ENCODE measurements around the gene FRS2. TPM values are rescaled to one million over a fixed set of nuclear protein-coding genes. Genes with fewer than 3 reads are reported as not detected.

The FRS2 gene
- total RNA-seq, 2 donors from 2014 or later = 13.0 to 13.2 TPM

- H3K36me3 Mint-ChIP-seq (ENCODE audit: insufficient read depth in 2 of 2) = peaks cover 4 to 13% of the 10 kb centered on the region in 2 donors
- no peak for DNase-seq
- no peak for ATAC-seq (replicated peaks in 1 of 2)
- peak overlapping the region; percentile 90 for H3K27ac Mint-ChIP-seq
- H3K27me3 Mint-ChIP-seq (ENCODE audit: low read depth) = no peaks in the 10 kb centered on the region
- peaks cover 17% of the 10 kb centered on the region for H3K4me1 Mint-ChIP-seq (ENCODE audit: low read depth)
- no peak overlapping the region for H3K4me3 Mint-ChIP-seq
- H3K9me3 Mint-ChIP-seq = no peaks in the 10 kb centered on the region
These were observed 99.9 kb downstream of the FRS2 start for GRCh38 chr12:69570000-69570516.

DNA sequence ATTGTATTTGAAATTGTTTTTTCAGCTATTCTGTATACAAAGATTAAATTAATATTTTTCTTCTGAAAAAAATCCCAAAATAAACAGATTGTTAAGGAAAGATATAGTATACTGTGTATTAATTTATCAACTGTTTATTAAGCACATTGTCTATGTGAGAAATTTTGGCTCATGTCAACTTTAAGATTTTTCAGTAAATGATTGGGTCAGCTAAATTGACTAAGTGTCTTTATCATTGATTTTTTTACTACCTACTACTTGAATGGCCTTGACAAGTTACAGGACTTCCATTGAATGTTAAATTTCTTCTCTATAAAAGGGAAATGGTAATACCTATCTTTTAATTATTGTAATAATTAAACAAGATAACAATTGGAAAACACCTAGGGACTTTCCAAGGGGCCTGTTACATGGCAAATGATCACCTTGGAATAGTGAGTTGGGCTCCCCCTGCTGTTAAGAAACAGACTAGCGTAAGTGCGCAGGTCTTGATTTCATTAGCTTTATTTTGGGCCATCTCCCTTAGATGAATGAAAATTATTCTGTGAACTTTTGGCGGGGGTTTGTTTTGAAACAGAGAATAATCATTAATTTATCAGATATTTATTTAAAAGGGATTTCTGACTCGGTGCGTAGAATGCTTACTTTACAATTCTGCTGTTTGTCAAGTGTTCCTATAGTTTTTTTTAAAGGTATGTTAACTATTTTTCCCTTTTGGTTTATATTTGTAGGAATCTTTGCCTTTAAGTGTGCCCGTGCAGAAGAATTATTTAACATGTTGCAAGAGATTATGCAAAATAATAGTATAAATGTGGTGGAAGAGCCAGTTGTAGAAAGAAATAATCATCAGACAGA, 100.6 kb downstream of the FRS2 start:
- Mint-ChIP-seq H3K9me3 (no peaks in the 10 kb centered on the region), H3K4me1 (ENCODE audit: low read depth) (peaks cover 17% of the 10 kb centered on the region), H3K4me3 (no peak overlapping the region), H3K36me3 (ENCODE audit: insufficient read depth in 2 of 2) (peaks cover 4 to 13% of the 10 kb centered on the region in 2 donors), H3K27ac (no peak overlapping the region), H3K27me3 (ENCODE audit: low read depth) (no peaks in the 10 kb centered on the region)
- peak; percentile 44 to 54 for DNase-seq
- peak; percentile 54 to 62 for ATAC-seq (replicated peaks in 1 of 2)

DNA sequence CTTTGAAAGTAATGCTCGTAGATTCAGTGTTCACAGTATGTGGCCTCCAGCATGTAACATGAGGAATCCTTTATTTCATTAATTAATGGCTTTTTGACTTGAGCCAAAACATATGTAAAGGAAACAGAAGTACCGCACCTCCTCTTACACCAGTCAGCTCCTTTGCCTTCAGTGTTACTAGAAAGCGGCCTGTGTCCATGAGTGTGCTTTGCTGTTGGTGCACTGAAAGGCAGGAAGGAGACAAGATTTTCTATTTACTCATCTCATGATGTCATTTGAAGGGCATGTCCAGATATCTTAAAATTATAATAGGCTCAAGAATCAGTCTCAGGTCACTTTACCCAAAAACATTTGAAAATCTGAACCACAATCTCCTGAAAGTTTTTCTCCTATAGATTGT, 105.2 kb downstream of the FRS2 start:
- ATAC-seq (replicated peaks in 1 of 2) (no peak), DNase-seq (no peak)
- no peaks in the 10 kb centered on the region for H3K27me3 Mint-ChIP-seq (ENCODE audit: low read depth)
- no peak overlapping the region for H3K27ac Mint-ChIP-seq
- peaks cover 4 to 13% of the 10 kb centered on the region in 2 donors for H3K36me3 Mint-ChIP-seq (ENCODE audit: insufficient read depth in 2 of 2)
- H3K4me1 Mint-ChIP-seq (ENCODE audit: low read depth) = peaks cover 12% of the 10 kb centered on the region
- H3K4me3 Mint-ChIP-seq = no peak overlapping the region
- no peaks in the 10 kb centered on the region for H3K9me3 Mint-ChIP-seq

DNA sequence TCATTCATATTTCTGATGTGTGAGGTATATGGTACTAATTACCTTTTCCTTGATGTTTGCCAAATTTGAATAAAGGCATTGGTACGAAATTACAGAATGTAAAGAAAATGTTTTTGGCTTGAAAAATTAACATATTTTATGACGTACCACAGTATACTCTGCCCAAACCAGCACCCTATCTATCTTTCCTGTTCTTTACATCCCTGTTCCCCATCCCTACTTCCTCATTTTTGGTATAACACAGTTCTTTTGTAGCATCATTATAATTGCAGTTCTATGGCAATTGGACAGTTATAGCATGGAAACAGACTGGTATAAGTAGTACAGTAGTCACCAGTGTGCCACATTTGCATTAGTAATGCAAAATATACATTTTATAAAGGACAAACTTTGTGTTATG, 108.1 kb downstream of the FRS2 start:
- no peaks in the 10 kb centered on the region for H3K27me3 Mint-ChIP-seq (ENCODE audit: low read depth)
- DNase-seq (no peak), ATAC-seq (replicated peaks in 1 of 2) (no peak)
- no peak overlapping the region for H3K4me3 Mint-ChIP-seq
- H3K9me3 Mint-ChIP-seq = no peaks in the 10 kb centered on the region
- peaks cover 12% of the 10 kb centered on the region for H3K4me1 Mint-ChIP-seq (ENCODE audit: low read depth)
- peaks cover 4 to 13% of the 10 kb centered on the region in 2 donors for H3K36me3 Mint-ChIP-seq (ENCODE audit: insufficient read depth in 2 of 2)
- H3K27ac Mint-ChIP-seq = no peak overlapping the region

DNA sequence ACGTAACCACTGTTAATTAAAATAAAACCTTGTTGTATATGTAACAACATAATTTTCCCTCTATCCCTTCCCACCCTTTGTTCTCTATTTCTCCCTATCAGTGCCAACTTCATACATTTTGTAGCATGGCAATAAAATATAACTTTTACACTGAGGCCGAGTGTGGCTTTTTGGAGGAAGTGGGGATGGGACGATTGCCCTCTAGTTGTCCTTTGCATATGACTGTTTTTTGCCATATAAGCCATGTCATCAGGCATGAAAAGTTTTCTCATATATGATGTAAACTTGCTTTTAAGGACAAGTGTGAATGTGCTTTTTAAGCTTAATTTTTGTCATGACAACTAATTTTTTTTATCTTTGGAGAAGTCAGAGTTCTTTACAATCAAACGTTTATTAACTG, 108.8 kb downstream of the FRS2 start:
- H3K4me3 Mint-ChIP-seq = peak overlapping the region in 1 of 2 donors; percentile 42
- ATAC-seq (replicated peaks in 1 of 2) (no peak), DNase-seq (no peak)
- H3K36me3 Mint-ChIP-seq (ENCODE audit: insufficient read depth in 2 of 2) = peaks cover 3 to 8% of the 10 kb centered on the region in 2 donors
- H3K9me3 Mint-ChIP-seq = no peaks in the 10 kb centered on the region
- H3K27me3 Mint-ChIP-seq (ENCODE audit: low read depth) = no peaks in the 10 kb centered on the region
- peaks cover 12% of the 10 kb centered on the region for H3K4me1 Mint-ChIP-seq (ENCODE audit: low read depth)
- peak overlapping the region; percentile 70 for H3K27ac Mint-ChIP-seq

GRCh38 chr12:69580074-69580473, 109.9 kb downstream of the FRS2 start:
- peak; percentile 34 to 57 for ATAC-seq (replicated peaks in 1 of 2)
- Mint-ChIP-seq H3K4me1 (ENCODE audit: low read depth) (peaks cover 18% of the 10 kb centered on the region), H3K27ac (no peak overlapping the region)

GRCh38 chr12:69583203-69583602, 113.0 kb downstream of the FRS2 start:
- H3K27ac Mint-ChIP-seq = no peak overlapping the region
- H3K36me3 Mint-ChIP-seq (ENCODE audit: insufficient read depth in 2 of 2) = peaks cover 6 to 8% of the 10 kb centered on the region in 2 donors
- no peaks in the 10 kb centered on the region for H3K27me3 Mint-ChIP-seq (ENCODE audit: low read depth)
- no peak for DNase-seq
- peaks cover 30% of the 10 kb centered on the region for H3K4me1 Mint-ChIP-seq (ENCODE audit: low read depth)
- no peak overlapping the region for H3K4me3 Mint-ChIP-seq
- H3K9me3 Mint-ChIP-seq = no peaks in the 10 kb centered on the region
- no peak for ATAC-seq (replicated peaks in 1 of 2)

More at GRCh38 chr12:69580074-69580473, 109.9 kb downstream of the FRS2 start:
- no peaks in the 10 kb centered on the region for H3K27me3 Mint-ChIP-seq (ENCODE audit: low read depth)
- H3K36me3 Mint-ChIP-seq (ENCODE audit: insufficient read depth in 2 of 2) = no peaks in the 10 kb centered on the region
- H3K4me3 Mint-ChIP-seq = no peak overlapping the region
- no peaks in the 10 kb centered on the region for H3K9me3 Mint-ChIP-seq
- no peak for DNase-seq

DNA sequence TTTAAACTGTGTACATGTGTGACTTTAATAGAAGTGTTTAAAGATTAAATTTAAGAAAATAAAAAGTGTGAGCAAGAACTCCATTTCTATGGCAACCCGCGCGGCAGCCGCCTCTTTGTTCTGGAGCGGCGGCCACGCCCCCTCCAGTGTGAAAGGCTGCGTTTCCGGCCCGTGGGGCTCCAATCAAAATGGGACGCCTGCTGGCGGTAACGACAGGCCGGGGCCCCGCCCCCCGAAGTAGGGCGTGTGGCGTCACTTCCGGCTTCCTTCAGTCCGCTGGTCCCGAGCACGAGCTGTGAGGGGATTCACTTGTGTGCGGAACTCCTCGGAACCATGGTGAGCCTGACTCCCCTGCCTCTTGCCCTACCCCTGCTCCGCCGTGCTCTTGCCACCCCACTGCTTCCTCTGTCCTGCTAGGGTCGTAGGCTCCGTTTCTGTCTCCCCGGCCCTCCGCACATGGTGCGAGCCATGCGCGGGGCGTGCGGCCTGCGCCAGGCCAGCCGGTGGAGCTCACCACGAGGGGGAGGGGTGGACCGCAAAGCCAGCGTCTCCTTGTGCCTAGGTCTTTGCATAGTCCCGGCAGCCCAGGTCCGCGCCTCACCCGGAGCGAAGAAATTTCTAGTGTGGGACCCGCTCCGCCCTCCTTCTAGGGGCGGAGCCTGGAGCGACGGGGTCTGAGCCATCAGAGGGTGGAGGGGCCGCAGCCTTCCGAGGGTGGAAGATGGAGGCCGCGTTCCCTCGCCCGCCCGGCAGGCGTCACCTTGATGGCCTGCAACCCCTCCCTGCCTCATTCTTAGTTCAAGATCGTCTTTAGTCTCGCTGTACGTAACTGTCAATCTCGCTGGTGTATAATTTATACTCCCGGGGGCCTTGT, 115.2 kb downstream of the FRS2 start, which contains the start of gene CCT2:
TSS of gene CCT2 (plus strand) at position 271 of the 874 bp plus-strand sequence. CDS start at position 334, 63 bp downstream.
- DNase-seq (peak; percentile 97 to 98), ATAC-seq (replicated peaks in 1 of 2) (peak; percentile 95)
- peaks cover 11 to 23% of the 10 kb centered on the region in 2 donors for H3K36me3 Mint-ChIP-seq (ENCODE audit: insufficient read depth in 2 of 2)
- peak within 1 kb of the TSS; percentile 96 for H3K27ac Mint-ChIP-seq
- peak within 1 kb of the TSS; percentile 96 to 99 for H3K4me3 Mint-ChIP-seq
- no peaks in the 10 kb centered on the region for H3K9me3 Mint-ChIP-seq
- peaks cover 40% of the 10 kb centered on the region for H3K4me1 Mint-ChIP-seq (ENCODE audit: low read depth)
- no peaks in the 10 kb centered on the region for H3K27me3 Mint-ChIP-seq (ENCODE audit: low read depth)

DNA sequence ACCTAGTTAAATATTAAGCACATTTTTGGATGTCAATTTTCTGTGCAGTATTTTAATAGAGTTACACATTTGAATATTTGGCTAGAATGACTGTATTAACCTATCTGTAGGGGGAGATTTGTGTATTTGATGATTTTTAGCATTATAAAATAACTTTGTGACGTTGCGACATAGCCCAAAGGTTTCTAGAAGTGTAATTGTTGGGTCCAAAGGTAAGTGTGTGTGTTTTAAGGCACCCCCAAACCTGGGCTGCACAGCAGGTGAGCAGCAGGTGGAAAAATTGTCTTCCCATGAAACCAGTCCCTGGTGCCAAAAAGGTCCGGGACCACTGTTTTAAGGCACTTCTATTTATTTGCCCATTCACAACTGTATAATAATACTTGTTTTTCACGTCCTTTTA, 118.3 kb downstream of the FRS2 start:
- no peaks in the 10 kb centered on the region for H3K27me3 Mint-ChIP-seq (ENCODE audit: low read depth)
- H3K4me3 Mint-ChIP-seq = no peak overlapping the region
- DNase-seq (no peak), ATAC-seq (replicated peaks in 1 of 2) (no peak)
- H3K9me3 Mint-ChIP-seq = no peaks in the 10 kb centered on the region
- no peak overlapping the region for H3K27ac Mint-ChIP-seq
- peaks cover 58% of the 10 kb centered on the region for H3K4me1 Mint-ChIP-seq (ENCODE audit: low read depth)
- peaks cover 13 to 40% of the 10 kb centered on the region in 2 donors for H3K36me3 Mint-ChIP-seq (ENCODE audit: insufficient read depth in 2 of 2)

DNA sequence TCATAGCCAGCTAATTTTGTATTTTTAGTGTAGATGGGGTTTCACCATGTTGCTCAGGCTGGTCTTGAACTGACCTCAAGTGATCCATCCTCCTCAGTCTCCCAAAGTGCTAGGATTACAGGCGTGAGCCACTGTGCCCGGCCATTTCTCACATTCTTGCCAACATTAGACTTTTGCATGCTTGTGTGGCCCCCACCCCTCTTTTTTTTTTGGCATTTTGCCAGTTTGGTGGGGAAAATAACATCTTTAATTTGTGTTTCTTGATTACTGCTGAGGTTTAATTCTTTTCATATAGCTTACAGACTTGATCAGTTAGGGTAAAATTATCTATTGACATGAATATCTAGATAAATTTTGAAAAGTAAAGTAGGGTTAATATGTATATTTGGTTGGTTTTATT, 118.9 kb downstream of the FRS2 start:
- H3K9me3 Mint-ChIP-seq = no peaks in the 10 kb centered on the region
- peak overlapping the region; percentile 90 for H3K27ac Mint-ChIP-seq
- H3K4me3 Mint-ChIP-seq = no peak overlapping the region
- peaks cover 64% of the 10 kb centered on the region for H3K4me1 Mint-ChIP-seq (ENCODE audit: low read depth)
- ATAC-seq (replicated peaks in 1 of 2) = no peak
- no peak for DNase-seq
- peaks cover 15 to 45% of the 10 kb centered on the region in 2 donors for H3K36me3 Mint-ChIP-seq (ENCODE audit: insufficient read depth in 2 of 2)
- no peaks in the 10 kb centered on the region for H3K27me3 Mint-ChIP-seq (ENCODE audit: low read depth)

DNA sequence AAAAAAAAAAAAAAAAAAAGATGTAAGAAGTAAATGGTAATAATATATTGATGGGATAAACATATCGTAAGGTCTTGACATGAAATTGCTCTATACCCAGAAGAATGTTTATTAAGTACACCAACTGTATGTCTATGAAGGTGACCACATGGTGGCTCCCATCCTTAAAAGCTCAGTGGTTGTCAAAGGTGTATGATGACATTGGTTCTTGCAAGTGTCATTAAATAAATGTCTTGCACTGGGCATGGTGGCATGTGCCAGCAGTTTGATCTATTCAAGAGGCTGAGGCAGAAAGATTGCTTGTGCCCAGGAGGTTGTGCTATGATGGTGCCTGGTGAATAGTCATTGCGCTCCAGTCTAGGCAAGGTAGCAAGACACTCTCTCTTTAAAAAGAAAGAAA, 125.5 kb downstream of the FRS2 start:
- Mint-ChIP-seq H3K36me3 (ENCODE audit: insufficient read depth in 2 of 2) (peaks cover 8 to 52% of the 10 kb centered on the region in 2 donors), H3K27ac (no peak overlapping the region)
- no peak for ATAC-seq (replicated peaks in 1 of 2)

DNA sequence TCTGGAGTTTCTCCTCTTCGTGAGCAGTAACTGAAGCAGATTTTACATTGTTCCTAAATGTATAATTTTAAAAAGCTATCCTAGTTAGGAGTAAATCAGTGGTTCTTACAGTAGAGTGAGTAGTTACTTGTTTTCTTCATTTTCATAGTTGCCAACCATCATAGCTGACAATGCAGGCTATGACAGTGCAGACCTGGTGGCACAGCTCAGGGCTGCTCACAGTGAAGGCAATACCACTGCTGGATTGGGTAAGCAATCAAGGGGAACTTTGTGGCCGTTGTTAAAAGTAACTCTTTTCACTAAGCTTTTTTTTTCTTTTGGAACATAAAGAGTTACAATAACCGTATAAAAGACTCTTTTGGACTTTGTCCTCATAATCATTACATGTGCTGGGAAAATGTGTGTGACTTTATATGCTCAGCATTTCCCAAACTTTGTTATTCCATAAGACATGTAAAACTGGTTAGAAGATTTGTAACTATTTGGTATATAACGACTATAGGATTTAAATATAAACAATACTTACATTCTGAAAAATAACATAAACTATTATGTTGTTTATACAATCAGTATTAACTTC, 128.1 kb downstream of the FRS2 start:
- Mint-ChIP-seq H3K27ac (peak overlapping the region; percentile 91), H3K36me3 (ENCODE audit: insufficient read depth in 2 of 2) (peaks cover 8 to 53% of the 10 kb centered on the region in 2 donors), H3K27me3 (ENCODE audit: low read depth) (no peaks in the 10 kb centered on the region), H3K9me3 (no peaks in the 10 kb centered on the region), H3K4me1 (ENCODE audit: low read depth) (peaks cover 14% of the 10 kb centered on the region), H3K4me3 (no peak overlapping the region)
- ATAC-seq (replicated peaks in 1 of 2) (peak in 1 of 2 donors; percentile 70), DNase-seq (no peak)

More for the DNA sequence above, 125.5 kb downstream of the FRS2 start:
- no peak overlapping the region for H3K4me3 Mint-ChIP-seq
- H3K9me3 Mint-ChIP-seq = no peaks in the 10 kb centered on the region
- no peaks in the 10 kb centered on the region for H3K27me3 Mint-ChIP-seq (ENCODE audit: low read depth)
- peaks cover 28% of the 10 kb centered on the region for H3K4me1 Mint-ChIP-seq (ENCODE audit: low read depth)
- DNase-seq = no peak
